Measurements from ENCODE around the gene GGT5. TPM values are rescaled to one million over a fixed set of nuclear protein-coding genes. Genes with fewer than 3 reads are reported as not detected.
"Not testable (repeated sequence)": the region's sequence is repeated elsewhere in the genome, so short reads cannot be mapped to it uniquely, and the experiment has no call there.

GGT5 gene
- total and polyA plus RNA-seq, 12 donors, result 4.3 to 67.4 (median 13.1) TPM

- peaks cover 0 to 65% (median 40%) of the 10 kb centered on the region in 9 donors for H3K4me1 ChIP-seq
- no peaks in the 10 kb centered on the region for H3K9me3 ChIP-seq
- no peak overlapping the region for H3K27ac ChIP-seq
- ATAC-seq (no peak), DNase-seq (no peak)
- 70 to 80% methylated on average over 2 of the region's 2 CpGs for WGBS, 2 donors
- H3K4me3 ChIP-seq, result no peak overlapping the region
- peaks cover 0 to 10% (median 0%) of the 10 kb centered on the region in 9 donors for H3K36me3 ChIP-seq
- intact Hi-C loops (cut with DNase I), result no loop called here
- TF ChIP-seq CTCF (IDR thresholded peaks at IDR 0.05), result no peak
- H3K27me3 ChIP-seq, result no peaks in the 10 kb centered on the region
Observed at GRCh38 chr22:24282401-24282800, 37.5 kb upstream of the GGT5 start.

- intact Hi-C loops (cut with DNase I); H3K27ac ChIP-seq; H3K9me3 ChIP-seq; ATAC-seq; DNase-seq; H3K4me3 ChIP-seq; H3K27me3 ChIP-seq: not testable (repeated sequence)
- H3K4me1 ChIP-seq, result peaks cover under 1 to 52% (median 24%) of the 10 kb centered on the region in 9 donors
- peaks cover 0 to 22% (median 0%) of the 10 kb centered on the region in 9 donors for H3K36me3 ChIP-seq
- 95 to 100% methylated on average over 1 of the region's 1 CpG for WGBS, 2 donors
Observed at GRCh38 chr22:24280363-24280762, 35.5 kb upstream of the GGT5 start.

- not testable (repeated sequence) for H3K4me3 ChIP-seq, H3K9me3 ChIP-seq, DNase-seq, ATAC-seq, H3K27me3 ChIP-seq
- Histone ChIP-seq H3K4me1 (peaks cover 7 to 61% (median 39%) of the 10 kb centered on the region in 9 donors), H3K36me3 (peaks cover 0 to 15% (median 0%) of the 10 kb centered on the region in 9 donors), H3K27ac (peak overlapping the region in 8 of 10 donors; percentile 2 to 60 (median 34))
- TF ChIP-seq CTCF (IDR thresholded peaks at IDR 0.05), result peak in 4 of 9 donors; percentile 17 to 36 (median 28)
- 38 to 48% methylated on average over 6 of the region's 7 CpGs for WGBS, 2 donors
- intact Hi-C loops (cut with DNase I), result loop anchor here in 1 of 10 donors (5.0 kb wide), 1 partner anchor 252 kb away; no protein-coding TSS in a partner anchor
Observed at GRCh38 chr22:24274696-24275405, 30.0 kb upstream of the GGT5 start.

GRCh38 chr22:24273906-24274305 is 29.0 kb upstream of the GGT5 start:
- peaks cover 7 to 53% (median 36%) of the 10 kb centered on the region in 9 donors for H3K4me1 ChIP-seq
- not testable (repeated sequence) for H3K4me3 ChIP-seq, H3K27me3 ChIP-seq, DNase-seq, ATAC-seq, H3K9me3 ChIP-seq
- peak overlapping the region in 5 of 10 donors; percentile 0 to 35 (median 15) for H3K27ac ChIP-seq
- 56 to 63% methylated on average over 4 of the region's 4 CpGs for WGBS, 2 donors
- peaks cover 0 to 15% (median 0%) of the 10 kb centered on the region in 9 donors for H3K36me3 ChIP-seq
- intact Hi-C loops (cut with DNase I), result loop anchor here in 1 of 10 donors (5.0 kb wide), 1 partner anchor 253 kb away; no protein-coding TSS in a partner anchor

- H3K27me3 ChIP-seq, ATAC-seq, H3K4me3 ChIP-seq, H3K9me3 ChIP-seq, DNase-seq: not testable (repeated sequence)
- WGBS, 2 donors, result 85 to 91% methylated on average over 2 of the region's 2 CpGs
- H3K4me1 ChIP-seq, result peaks cover 7 to 49% (median 36%) of the 10 kb centered on the region in 9 donors
- peak overlapping the region in 1 of 10 donors; percentile 0 for H3K27ac ChIP-seq
- intact Hi-C loops (cut with DNase I), result loop anchor here in 1 of 10 donors (5.0 kb wide), 1 partner anchor 254 kb away; no protein-coding TSS in a partner anchor
- peaks cover 0 to 15% (median 0%) of the 10 kb centered on the region in 9 donors for H3K36me3 ChIP-seq
Observed at GRCh38 chr22:24273031-24273430, 28.1 kb upstream of the GGT5 start.
